Activated T-cell treated with anti-CD3 and anti-CD28 coated beads, Interleukin-2, amount 50 U/mL, for 24 hours (primary cell): ENCODE results near the gene SRRM3.
A peak's percentile ranks its signal among the peaks of the same experiment; 100 is the strongest.
"Not testable (repeated sequence)": the region's sequence is repeated elsewhere in the genome, so short reads cannot be mapped to it uniquely, and the experiment has no call there.

Experiments
- DNase-seq: peaks from one replicate; pipeline ENCODE4 v3.0.0-alpha.2; 2020
- H3K27ac Mint-ChIP-seq: 2 replicates; pipeline ENCODE4 v1.8.0; 2020; ENCODE audit warnings: mild to moderate bottlenecking, mixed read lengths
- H3K27me3 Mint-ChIP-seq: 2 replicates; pipeline ENCODE4 v1.8.0; 2020; ENCODE audit warnings: mixed read lengths
- H3K36me3 Mint-ChIP-seq: 2 replicates; pipeline ENCODE4 v1.8.0; 2020; ENCODE audit warnings: low read depth, mixed read lengths
- H3K4me1 Mint-ChIP-seq: 2 replicates; pipeline ENCODE4 v1.8.0; 2020; ENCODE audit warnings: low read depth, mixed read lengths
- H3K4me3 Mint-ChIP-seq: 2 replicates; pipeline ENCODE4 v1.8.0; 2020; ENCODE audit warnings: mild to moderate bottlenecking, moderate library complexity, mixed read lengths
- H3K9me3 Mint-ChIP-seq: 2 replicates; pipeline ENCODE4 v1.8.0; 2020; ENCODE audit warnings: mixed read lengths

The SRRM3 gene, protein sequence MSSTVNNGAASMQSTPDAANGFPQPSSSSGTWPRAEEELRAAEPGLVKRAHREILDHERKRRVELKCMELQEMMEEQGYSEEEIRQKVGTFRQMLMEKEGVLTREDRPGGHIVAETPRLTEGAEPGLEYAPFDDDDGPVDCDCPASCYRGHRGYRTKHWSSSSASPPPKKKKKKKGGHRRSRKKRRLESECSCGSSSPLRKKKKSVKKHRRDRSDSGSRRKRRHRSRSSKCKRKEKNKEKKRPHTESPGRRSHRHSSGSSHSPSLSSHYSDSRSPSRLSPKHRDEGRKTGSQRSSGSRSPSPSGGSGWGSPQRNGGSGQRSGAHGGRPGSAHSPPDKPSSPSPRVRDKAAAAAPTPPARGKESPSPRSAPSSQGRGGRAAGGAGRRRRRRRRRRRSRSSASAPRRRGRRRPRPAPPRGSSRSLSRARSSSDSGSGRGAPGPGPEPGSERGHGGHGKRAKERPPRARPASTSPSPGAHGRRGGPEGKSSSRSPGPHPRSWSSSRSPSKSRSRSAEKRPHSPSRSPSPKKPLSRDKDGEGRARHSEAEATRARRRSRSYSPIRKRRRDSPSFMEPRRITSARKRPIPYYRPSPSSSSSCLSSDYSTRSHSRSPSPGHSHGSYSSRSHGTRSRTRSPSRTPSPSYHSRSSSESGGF

DNA sequence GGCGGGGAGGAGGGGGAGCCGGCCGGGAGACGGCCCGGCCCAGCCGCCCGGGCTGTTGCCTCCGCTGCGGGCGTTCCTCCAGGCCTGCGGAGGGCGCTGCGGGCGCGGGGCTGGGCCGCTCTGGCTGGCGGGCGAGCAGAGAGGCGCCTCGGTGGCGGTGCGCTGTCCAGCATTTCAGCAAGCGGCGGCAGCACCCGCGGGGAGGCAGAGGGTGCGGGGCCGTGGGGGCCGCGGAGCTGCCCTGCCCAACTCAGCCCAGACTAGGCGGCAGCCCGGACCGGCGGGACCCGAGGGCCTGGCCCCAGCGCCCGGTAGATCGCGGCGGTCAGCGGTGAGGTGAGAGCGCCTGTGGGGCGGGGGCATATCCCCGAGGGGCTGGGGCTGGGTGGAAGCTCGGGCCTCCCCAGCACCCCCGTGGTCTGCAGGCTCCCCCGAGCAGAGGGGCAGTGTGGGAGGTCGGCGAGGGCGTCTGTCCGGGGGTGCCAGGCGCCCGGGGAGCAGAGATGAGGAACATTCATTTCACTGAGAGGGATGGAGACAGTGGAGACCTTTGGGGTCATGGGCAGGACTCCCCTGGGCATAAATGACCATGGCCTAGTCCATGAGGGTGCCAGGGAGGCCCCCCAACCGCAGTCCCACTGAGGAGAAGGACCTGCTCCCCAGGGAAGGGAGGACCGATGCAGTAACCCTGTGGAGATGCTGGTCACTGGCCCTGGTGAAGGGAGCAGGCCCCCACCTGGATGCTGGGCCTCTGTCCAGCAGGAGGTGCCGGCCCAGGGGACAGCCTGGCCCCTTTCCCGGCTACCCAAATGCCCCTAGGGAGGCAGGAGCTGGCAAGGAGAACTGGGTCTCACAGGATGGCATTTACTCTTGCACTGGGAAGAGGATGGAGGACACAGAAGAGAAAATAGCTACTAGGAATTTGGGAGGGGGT is at the start of gene SRRM3:
SRRM3 (plus strand) TSS at position 165 of the 934 bp plus-strand sequence. CDS start 33,171 bp downstream, outside the sequence.
- no peaks in the 10 kb centered on the region for H3K4me1 Mint-ChIP-seq
- DNase-seq: peak; percentile 92
- no peaks in the 10 kb centered on the region for H3K9me3 Mint-ChIP-seq
- no peaks in the 10 kb centered on the region for H3K36me3 Mint-ChIP-seq
- H3K4me3 Mint-ChIP-seq: no peak within 1 kb of the TSS
- H3K27ac Mint-ChIP-seq: no peak within 1 kb of the TSS
- peaks cover 39% of the 10 kb centered on the region for H3K27me3 Mint-ChIP-seq

DNA sequence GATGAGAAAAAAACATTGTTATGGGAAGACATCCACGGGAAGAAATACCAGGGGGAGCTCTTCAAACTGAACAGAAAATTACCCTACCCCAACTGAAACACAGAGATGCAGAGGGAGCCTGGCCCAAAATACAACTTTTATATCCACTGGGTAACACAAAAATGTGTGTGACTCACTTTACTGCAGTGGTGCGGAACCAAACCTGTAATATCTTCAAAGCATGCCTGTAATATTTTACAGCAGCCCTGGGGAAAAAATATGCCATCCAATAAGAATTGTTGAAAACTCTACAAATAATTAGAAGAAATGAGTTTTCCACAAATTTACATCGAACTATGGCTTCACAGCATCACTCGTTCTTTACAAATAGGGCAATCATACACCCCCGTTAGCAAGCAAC is 49.8 kb upstream of the SRRM3 start:
- no peaks in the 10 kb centered on the region for H3K36me3 Mint-ChIP-seq
- no peaks in the 10 kb centered on the region for H3K27me3 Mint-ChIP-seq
- DNase-seq: no peak
- peaks cover 33% of the 10 kb centered on the region for H3K4me1 Mint-ChIP-seq
- H3K9me3 Mint-ChIP-seq: no peaks in the 10 kb centered on the region
- H3K27ac Mint-ChIP-seq: no peak overlapping the region
- no peak overlapping the region for H3K4me3 Mint-ChIP-seq

DNA sequence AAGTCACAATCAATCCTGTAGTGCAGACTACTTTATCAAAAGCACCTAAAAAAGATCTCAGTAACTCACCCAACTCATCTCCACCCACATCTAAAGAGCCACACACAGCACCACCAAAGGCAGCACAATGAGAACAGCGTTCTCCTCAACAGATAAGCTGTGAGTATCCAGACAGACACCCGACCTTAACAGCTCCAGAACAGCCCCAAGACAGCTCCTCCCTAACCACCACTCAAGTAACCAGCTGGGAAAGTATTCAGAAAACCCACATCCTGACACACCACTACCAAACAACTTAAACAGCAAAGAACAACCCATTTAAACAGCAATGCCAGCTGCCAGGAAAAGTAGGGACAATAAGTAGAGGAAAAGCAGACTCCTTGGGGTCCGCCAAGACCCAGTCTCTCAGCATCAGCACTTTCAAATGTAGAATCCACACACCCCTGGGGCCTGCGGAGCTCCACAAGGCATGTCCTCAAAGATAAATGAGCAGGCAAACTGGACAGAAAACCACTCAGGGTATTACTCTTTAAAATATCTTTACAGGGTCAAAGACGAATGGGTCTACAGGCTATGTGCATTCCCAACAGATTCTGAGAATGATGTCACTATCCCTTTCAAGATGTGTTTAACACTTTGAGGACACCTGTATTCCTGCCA is 48.0 kb upstream of the SRRM3 start:
- H3K4me3 Mint-ChIP-seq, H3K9me3 Mint-ChIP-seq, H3K27me3 Mint-ChIP-seq, H3K36me3 Mint-ChIP-seq, DNase-seq, H3K27ac Mint-ChIP-seq: not testable (repeated sequence)
- peaks cover 33% of the 10 kb centered on the region for H3K4me1 Mint-ChIP-seq

DNA sequence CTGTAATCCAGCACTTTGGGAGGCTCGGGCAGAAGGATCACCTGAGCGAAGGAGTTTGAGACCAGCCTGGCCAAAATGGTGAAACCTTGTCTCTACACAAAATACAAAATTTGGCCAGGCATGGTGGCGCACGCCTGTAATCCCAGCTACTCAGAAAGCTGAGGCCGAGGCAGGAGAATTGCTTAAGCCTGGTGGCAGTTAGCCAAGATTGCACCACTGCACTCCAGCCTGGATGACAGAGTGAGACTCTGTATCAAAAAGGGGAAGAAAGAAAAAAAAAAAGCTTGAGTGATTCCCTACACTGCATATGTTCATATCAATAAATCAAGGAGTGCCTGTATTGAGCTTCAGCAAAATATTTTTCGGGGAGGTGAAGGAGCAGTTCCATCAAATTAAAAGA is 45.8 kb upstream of the SRRM3 start:
- H3K36me3 Mint-ChIP-seq: no peaks in the 10 kb centered on the region
- H3K4me1 Mint-ChIP-seq: peaks cover 26% of the 10 kb centered on the region
- no peak overlapping the region for H3K4me3 Mint-ChIP-seq
- DNase-seq: no peak
- no peak overlapping the region for H3K27ac Mint-ChIP-seq
- no peaks in the 10 kb centered on the region for H3K27me3 Mint-ChIP-seq
- H3K9me3 Mint-ChIP-seq: no peaks in the 10 kb centered on the region

DNA sequence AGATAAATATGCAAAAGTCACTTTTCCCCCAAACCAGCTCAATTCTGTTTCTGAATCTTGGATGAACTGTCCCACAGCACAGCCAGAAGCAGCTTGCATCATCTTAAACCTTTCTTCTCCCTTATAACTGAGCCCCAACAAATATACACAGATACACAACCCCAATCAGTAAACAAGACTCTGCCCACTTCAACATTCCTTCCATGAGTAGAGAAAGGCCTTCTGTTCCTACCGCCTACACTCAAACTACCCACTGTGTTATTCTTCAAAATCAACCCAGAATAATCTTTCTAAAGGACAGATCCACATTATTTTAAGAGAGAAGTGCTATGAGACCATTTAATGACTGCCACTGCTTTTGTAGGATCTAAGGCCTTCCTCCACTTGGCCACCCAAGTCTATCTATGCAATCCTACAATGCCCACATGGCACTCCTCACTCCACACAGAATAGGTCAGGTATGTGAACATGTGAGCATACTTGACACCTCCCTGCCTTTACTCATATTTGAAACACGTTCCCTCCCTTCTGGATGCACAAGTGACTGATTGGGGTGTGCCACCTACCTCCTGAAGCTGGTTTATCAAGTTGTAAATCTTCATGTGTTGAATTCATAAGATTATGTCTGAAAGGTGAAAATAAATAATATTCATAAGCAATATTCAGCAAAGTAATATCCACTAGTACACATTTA is 44.6 kb upstream of the SRRM3 start:
- H3K4me3 Mint-ChIP-seq: not testable (repeated sequence)

DNA sequence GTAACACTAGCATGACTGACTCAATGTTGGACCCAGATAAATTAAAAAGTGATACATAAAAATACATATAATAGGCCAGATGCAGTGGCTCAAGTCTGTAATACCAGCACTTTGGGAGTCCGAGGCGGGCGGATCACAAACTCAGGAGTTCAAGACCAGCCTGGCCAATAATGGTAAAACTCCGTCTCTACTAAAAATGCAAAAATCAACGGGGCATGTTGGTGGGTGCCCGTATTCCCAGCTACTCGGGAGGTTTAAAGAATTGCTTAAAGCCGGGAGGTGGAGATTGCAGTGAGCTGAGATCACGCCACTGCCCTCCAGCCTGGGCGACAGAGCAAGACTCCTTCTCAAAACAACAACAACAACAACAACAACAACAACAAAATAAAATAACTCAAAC is 43.3 kb upstream of the SRRM3 start:
- not testable (repeated sequence) for DNase-seq, H3K9me3 Mint-ChIP-seq, H3K4me1 Mint-ChIP-seq, H3K4me3 Mint-ChIP-seq, H3K27ac Mint-ChIP-seq, H3K27me3 Mint-ChIP-seq, H3K36me3 Mint-ChIP-seq

More for the DNA sequence above, 44.6 kb upstream of the SRRM3 start:
- not testable (repeated sequence) for H3K27me3 Mint-ChIP-seq, DNase-seq, H3K9me3 Mint-ChIP-seq, H3K36me3 Mint-ChIP-seq, H3K27ac Mint-ChIP-seq
- H3K4me1 Mint-ChIP-seq: peaks cover 21% of the 10 kb centered on the region

DNA sequence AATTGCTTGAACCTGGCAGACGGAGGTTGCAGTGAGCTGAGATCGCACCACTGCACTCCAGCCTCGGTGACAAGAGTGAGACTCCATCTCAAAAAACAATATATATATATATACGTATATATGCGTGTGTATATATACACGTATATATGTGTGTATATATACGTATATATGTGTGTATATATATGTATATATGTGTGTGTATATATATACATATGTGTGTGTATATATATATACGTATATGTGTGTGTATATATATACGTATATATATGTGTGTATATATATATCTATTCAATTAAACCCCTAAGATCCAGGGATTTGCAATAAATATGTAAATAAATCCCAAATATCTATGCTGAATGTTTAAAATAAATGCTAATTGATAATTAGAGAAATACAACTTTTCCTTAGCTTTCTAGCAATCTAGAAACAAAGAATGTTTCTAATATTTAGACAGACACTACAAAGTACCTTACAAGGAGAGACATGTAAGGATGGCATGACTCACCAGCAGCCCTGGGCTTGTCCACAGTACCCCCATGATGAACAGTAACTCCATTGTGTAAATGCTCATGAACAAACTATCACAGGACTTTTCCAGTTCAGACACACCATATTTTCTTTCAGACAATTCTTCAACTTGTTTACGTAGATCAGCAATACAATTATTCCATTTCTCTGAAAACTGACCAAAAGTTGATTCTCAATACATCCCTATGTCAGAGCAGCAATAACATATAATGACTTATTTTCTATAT is 39.1 kb upstream of the SRRM3 start:
- not testable (repeated sequence) for H3K4me3 Mint-ChIP-seq, H3K4me1 Mint-ChIP-seq, H3K36me3 Mint-ChIP-seq, DNase-seq, H3K9me3 Mint-ChIP-seq, H3K27ac Mint-ChIP-seq, H3K27me3 Mint-ChIP-seq

DNA sequence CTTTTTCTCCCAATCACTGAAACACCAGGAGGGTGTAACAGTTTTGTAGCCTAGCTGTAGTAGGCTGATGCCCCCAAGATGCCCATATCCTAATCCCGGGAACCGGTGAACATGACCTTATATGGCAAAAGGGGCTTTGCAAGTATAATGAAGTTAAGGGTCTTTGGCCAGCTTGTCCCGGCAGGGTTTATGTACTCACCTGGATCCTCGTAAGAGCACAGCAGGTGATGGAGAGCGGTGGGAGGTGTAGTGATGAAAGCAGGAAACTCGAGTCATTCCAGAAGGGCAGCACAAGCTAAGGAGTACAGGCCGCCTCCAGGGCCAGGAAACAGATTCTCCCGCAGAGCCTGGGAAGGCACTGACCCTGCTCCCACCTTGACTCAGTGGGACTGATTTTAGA is 37.9 kb upstream of the SRRM3 start:
- H3K27ac Mint-ChIP-seq, H3K4me3 Mint-ChIP-seq, H3K27me3 Mint-ChIP-seq, H3K4me1 Mint-ChIP-seq, H3K36me3 Mint-ChIP-seq, H3K9me3 Mint-ChIP-seq: not testable (repeated sequence)
- DNase-seq: peak; percentile 12

DNA sequence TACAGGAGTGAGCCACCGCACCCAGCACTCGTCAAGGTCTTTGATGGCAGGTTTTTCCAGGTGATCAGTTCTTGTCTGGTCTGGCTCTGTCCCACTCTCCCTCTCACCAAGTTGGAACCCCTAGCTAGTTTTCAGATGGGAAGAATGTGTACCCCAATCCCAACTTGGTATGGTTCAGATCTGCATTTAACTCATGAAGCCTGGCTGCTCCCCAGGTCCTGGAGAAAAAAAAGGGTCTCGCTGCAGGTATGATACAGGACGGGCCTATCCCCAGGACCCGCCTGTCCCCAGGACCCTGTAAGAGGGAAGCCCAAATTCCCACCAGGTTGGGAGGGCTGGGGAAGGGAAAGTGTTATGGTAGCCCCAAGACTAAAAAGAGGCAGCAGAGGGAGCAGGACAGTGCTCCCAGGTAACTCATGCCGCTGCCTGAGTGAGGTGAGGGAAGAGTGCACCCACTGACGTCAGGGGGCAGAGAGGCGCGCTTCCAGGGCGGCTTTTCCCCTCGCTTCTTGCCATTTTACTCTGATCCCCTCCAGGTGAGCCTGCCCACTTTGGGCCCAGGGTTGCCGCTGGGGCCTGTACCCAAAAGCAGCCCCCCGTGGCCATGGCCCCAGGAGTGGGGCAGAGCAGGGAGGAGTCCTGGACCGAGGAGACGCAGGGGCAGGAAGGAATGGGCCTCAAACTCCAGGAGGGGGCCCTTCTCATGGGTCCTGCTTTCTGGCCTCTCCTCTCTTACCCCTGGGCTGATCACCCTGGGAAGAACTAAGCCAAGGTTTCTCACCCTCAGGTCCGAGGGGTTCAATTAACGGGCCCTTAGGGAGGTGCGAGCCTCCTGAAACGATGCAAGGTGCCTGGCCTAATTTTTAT is 36.4 kb upstream of the SRRM3 start:
- Mint-ChIP-seq H3K4me3 (no peak overlapping the region), H3K4me1 (peaks cover 7% of the 10 kb centered on the region), H3K9me3 (no peaks in the 10 kb centered on the region), H3K36me3 (peaks cover 4% of the 10 kb centered on the region), H3K27ac (no peak overlapping the region), H3K27me3 (no peaks in the 10 kb centered on the region)
- DNase-seq: no peak

DNA sequence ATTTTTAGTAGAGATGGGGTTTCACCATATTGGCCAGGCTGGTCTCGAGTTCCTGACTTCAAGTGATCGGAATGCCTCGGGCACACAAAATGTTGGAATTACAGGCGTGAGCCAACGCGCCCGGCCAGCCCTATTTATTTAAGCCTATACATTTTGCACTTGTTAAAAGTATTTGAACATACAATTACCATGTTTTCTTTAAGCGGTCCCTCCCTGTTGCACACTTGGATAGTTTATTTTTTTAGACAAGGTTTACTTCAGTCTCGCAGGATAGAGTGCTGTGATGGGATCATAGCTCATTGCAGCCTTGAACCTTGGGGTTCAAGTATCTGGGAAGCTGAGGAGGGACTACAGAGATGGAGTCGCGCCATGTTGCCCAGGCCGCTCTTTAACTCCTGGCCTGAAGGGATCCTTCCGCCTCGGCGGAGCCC is 35.7 kb upstream of the SRRM3 start:
- H3K27ac Mint-ChIP-seq: peak overlapping the region; percentile 91
- H3K4me3 Mint-ChIP-seq: peak overlapping the region; percentile 84
- no peaks in the 10 kb centered on the region for H3K27me3 Mint-ChIP-seq
- no peak for DNase-seq
- no peaks in the 10 kb centered on the region for H3K9me3 Mint-ChIP-seq
- H3K36me3 Mint-ChIP-seq: peaks cover 4% of the 10 kb centered on the region
- H3K4me1 Mint-ChIP-seq: peaks cover 7% of the 10 kb centered on the region

DNA sequence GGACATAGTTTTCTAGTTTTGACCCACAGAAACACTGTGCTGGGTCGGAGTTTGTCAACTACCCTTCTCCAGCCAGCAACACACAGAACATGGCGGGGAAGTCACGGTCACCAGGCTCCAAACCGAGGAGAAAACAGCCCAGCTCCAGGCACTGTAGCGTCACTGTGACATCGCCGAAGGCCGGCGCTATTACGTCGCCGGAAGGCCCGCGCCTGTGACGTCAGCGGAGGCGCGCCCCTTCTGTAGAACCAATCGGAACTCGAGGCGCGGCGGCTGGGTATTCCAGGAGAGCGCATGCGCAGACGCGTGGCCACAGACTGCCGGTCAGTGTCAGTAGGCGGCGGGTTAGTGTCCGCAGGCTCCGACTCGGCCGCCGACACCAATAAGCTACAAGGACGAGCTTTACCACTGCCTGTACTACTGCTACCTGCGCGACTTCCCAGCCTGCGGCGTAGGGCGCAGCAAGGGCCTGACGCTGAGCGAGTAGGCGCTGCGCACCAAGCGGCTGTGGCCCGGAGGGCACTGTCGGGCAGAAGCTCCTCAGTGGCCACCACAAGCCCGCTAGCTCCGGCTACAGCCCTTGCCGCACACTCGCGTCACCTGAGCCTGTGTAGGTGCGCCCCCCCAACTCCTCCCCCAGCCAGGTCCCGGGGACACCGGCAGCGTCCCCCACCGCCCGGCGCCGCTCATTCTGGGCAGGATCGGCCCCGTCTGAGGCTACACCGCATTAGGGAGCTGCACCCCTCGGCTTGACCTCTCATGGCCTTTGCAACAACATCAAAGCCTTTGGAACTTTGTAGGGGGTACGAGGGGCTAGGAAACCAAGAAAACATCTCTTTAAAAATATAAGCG is 35.1 kb upstream of the SRRM3 start:
- Mint-ChIP-seq H3K4me3 (peak overlapping the region; percentile 84), H3K4me1 (peaks cover 7% of the 10 kb centered on the region), H3K27ac (peak overlapping the region; percentile 91), H3K36me3 (peaks cover 4% of the 10 kb centered on the region), H3K9me3 (no peaks in the 10 kb centered on the region), H3K27me3 (no peaks in the 10 kb centered on the region)
- DNase-seq: peak; percentile 95
